GM18867 (cell line): ENCODE measurements around the gene CFAP251.

Experiments
- ATAC-seq: cut with Tn5 transposase; IDR thresholded peaks from one replicate; pipeline ENCODE4 v1.9.1; 2021; ENCODE audit warnings: mild to moderate bottlenecking, moderate library complexity; ENCODE audit not compliant: unreplicated experiment

Gene CFAP251

GRCh38 chr12:121946313-121947025, 28.1 kb downstream of the CFAP251 start:
- ATAC-seq = no peak

DNA sequence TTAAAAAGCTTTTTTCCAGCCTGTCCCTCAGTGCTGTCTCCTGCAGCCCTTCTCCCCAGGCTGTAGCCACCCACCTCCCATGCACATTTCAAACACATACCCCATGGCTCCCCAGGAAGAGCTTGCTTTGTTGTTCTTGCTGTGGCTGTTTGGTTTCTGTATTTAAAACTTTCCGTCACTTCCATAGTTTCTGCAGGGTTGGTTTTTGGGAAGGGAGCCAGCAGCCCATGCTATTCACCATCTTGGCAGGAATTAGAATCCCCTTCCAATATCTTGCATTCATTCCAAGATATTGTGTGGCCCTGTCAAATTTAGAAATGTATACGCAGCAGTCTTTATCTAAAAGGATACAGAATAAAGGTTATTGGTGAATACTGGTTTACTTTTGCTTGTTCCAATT, 29.6 kb downstream of the CFAP251 start:
- no peak for ATAC-seq

DNA sequence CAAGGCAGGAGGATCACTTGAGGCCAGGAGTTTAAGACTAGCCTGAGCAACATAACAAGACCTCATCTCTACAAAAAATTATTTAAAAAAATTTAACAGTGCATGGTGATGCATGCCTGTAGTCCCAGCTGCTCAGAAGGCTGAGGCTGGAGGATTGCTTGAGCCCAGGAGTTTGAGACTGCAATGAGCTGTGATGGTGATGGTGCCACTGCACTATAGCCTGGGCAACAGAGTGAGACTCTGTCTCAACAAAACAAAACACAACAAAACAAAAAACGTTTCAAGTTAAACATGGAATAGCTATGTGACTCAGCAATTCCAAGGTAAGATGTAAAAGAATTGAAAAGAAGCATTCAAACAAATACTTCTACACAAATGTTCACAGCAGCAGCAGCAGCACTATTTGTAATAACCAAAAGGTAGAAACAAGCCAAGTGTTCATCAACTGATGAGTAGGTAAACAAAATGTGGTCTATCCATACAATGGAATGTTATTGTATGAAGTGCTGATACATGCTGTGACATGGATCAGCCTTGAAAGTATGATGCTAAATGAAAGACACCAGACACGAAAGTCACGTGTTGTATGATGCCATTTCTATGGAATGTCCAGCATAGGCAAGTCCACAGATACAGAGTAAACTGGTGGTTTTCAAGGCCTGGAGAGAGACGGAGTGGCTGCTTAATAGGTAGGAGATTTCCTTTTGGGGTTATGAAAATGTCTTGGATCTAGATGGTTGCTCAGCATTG, 31.4 kb downstream of the CFAP251 start:
- ATAC-seq = no peak

DNA sequence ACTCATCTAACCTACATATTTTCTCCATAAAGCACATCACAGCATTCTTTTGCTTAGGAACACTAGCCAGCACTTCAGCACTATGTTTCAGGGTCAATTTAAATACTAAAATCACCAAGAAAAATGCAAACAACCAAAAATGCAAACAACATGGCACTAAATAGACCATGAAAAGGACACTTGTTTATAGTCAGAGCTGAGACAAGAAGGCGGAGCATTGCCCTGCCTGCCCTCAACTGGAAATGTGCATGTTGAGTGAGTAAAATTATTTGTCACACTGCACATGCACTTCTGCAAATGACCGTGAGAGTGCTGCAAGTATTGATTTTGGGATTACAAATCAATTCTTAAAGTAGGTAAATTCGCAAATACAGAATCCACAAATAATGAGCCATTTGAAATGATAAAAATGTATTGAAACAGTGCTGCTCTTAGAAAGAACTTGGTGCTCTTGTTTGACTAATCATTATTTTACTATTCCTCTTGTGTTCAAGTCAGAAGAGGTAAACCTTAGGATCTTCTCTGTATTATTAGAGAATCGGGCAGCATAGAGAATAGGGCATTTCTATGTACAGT, 34.8 kb downstream of the CFAP251 start:
- no peak for ATAC-seq

GRCh38 chr12:121953695-121954094, 35.3 kb downstream of the CFAP251 start:
- no peak for ATAC-seq

DNA sequence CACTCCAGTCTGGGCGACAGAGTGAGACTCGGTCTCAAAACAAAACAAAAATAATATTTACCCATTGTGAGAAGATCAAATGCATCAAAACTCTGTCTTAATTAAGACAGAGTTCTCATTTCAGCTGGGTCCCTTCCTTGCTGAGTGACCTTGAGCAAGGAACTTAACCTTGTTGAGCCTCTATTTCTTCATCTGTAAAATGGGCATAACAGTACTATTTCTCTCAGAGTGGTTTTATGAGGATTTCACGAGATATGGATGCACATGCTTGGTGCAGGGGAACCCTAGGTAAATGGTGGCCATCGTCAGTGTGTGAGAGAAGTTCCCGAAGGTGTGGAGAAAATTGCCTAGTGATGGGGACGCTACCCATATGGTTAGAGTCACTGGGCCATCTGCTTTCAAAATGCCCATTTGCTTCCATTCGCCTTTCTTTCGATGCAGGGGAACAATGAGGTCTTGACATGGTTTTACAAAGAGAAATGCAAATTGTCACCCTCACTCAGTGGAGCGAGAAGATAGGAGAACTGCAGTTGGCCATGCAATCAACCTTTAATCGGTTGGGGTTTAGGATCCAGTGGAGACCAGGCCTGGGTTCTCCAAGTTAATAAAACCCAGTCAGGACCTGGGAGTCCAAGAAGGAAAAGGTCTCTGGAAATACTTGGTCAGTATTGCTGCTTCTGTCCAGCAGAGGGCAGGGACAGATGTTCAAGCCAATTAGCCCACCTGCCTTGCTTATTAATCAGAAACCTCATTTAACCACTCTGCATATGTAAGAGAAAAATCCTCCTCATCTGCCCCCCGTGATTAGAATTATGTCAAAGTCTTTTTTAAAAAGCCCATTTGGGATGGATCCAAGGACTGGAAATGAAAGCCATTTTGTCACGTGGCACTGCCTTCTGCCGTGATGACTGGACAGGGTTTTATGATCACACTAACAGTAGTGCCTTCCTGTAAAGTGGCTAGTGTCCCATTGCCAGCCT, 37.2 kb downstream of the CFAP251 start:
- ATAC-seq = no peak

GRCh38 chr12:121957861-121958515, 39.6 kb downstream of the CFAP251 start:
- no peak for ATAC-seq

DNA sequence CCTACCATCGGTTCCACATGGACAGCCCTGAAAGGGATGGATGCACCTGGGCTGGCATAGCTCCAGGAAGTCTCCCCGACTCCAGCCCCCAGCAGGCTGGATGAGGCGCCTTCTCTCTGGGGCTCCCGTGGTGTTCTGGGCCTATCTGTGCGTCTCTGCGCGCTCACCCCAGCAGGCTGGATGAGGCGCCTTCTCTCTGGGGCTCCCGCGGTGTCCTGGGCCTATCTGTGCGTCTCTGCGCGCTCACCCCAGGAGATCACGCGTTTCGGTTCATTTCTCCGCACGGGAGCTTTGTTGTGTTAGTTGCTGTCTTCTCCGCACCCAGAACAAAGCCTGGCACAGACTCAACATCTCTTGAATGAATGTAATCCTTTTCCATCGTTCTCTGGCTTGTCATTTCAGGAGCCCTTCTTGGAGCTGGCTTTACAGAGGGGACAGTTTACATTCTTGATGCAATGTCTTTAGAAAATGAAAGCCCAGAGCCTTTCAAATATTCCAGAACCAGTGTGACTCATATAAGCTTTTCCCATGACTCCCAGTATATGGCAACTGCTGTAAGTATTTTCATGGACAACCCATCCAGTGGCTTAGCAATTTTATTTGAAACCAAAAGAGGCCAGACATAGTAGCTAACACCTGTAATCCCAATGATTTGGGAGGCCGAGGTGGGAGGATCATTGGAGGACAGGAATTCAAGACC, 40.3 kb downstream of the CFAP251 start:
- ATAC-seq = no peak

GRCh38 chr12:121960541-121960940, 42.1 kb downstream of the CFAP251 start:
- no peak for ATAC-seq

- no peak for ATAC-seq
These were observed 42.9 kb downstream of the CFAP251 start for GRCh38 chr12:121961195-121961879.

GRCh38 chr12:121963341-121964018, 45.1 kb downstream of the CFAP251 start:
- no peak for ATAC-seq

DNA sequence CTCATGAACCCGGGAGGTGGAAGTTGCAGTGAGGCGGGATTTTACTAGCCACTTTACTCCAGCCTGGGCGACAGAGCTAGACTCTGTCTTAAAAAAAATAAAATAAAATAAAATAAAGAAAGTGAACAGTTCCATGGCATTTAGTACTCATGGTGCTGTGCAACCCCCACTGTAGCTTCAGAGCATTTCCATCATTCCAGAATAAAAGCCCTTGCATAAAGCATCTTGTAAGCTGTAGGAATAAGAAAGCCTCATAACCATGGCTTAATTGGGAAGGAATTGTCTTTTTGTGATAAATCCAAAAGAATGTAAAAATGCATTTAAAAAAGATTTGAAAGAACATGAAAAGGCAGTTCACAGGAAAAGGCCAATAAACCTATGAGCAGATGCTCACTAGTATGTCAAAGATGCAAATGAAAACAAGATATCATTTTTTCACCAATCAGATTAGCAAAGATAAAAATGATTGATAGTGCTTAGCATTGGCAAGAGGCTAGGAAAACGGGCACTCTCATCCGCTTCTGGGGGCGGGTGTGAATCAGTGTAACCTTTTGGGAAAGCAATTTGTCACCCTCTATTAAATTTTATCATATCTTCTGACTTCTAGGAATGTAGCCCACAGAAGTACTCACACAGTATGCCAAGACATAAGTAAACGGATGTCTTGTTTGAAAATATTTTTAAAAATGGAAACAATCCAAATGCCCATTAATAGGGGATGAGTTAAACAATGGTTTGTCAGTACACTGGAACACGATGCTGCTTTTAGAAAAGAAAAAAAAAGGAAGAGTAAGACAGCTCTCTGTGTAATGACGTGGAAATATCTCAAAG, 46.6 kb downstream of the CFAP251 start:
- ATAC-seq = no peak

DNA sequence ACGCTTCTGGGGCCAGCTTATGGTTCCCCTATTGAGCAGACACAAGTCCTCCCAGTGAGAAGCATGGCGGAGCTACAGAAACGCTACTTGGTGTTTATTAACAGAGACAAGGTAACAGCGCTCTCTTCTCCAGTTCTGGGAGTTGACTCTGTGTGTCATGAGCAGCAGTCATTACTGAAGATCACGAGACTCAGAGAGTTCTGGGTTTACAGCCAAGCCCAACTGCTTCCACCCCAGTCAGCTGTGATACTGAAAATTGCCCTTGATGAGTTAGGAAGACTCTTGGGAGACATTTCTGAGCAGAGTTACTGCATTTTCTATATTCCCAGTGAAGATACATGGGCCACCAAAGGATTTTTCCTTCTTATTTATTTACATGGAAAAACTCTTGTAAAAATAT, 48.6 kb downstream of the CFAP251 start:
- no peak for ATAC-seq

- ATAC-seq = no peak
These were observed 50.5 kb downstream of the CFAP251 start for GRCh38 chr12:121968876-121969275.

- no peak for ATAC-seq
These were observed 51.3 kb downstream of the CFAP251 start for GRCh38 chr12:121969726-121970125.

GRCh38 chr12:121970581-121971300, 52.3 kb downstream of the CFAP251 start:
- ATAC-seq = no peak
